ENCODE results near the gene C18orf54. TPM values are rescaled to one million over a fixed set of nuclear protein-coding genes. Genes with fewer than 3 reads are reported as not detected.

The C18orf54 gene
- total and polyA plus RNA-seq, 2 donors from 2014 or later = 0.65 to 3.1 TPM

- DNase-seq (no peak), FAIRE-seq (no peak)
- Histone ChIP-seq H3K27ac (ENCODE audit: low read depth in 2 of 2, low read length in 2 of 2) (no peak overlapping the region), H3K4me1 (ENCODE audit: control insufficient read depth in 2 of 3, insufficient read depth in 2 of 3, low read depth in 1 of 3, low read length in 3 of 3) (no peaks in the 10 kb centered on the region), H3K9ac (ENCODE audit: low read length in 3 of 3) (no peak overlapping the region), H3K9me3 (ENCODE audit: control insufficient read depth in 2 of 3, insufficient read depth in 1 of 3, low read length in 3 of 3) (no peaks in the 10 kb centered on the region), H3K36me3 (ENCODE audit: control insufficient read depth in 2 of 3, insufficient read depth in 3 of 3, low read length in 3 of 3) (no peaks in the 10 kb centered on the region), H3K27me3 (ENCODE audit: control insufficient read depth, insufficient read depth, low read length) (no peaks in the 10 kb centered on the region), H3K4me3 (ENCODE audit: low read length in 3 of 3) (no peak overlapping the region)
- no peak for TF ChIP-seq CTCF (IDR thresholded peaks at IDR 0.05; ENCODE audit: borderline replicate concordance, extremely low read depth, insufficient read depth)
- intact Hi-C loops (cut with DNase I) = no loop called here
Measured at GRCh38 chr18:54390838-54391237, 33.1 kb downstream of the C18orf54 start.

DNA sequence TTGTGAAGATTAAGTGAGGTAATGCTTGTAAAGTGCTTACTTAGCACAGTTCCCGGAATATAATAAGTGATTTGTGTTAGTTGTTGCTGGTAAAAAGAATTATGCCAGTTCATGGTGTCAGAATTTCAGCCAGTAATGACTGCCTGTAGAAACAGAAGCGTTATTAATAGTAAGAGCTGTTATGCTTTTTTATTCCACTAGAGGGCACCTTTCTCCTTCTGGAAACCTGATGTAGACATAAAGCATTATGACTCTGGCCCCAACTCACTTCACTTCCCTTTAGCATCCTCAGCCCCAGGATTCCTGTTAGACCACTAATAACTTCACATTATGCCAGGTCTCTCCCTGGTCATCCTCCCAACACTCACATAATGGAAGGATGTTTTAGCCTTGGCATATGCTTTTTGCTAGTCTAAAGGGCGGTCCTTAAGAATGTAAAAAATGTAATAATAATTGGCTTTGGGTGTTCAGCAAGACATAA, 34.9 kb downstream of the C18orf54 start:
- DNase-seq (peak in 2 of 5 donors; percentile 74 to 77), FAIRE-seq (peak; percentile 29)
- H3K27ac ChIP-seq (ENCODE audit: low read depth in 2 of 2, low read length in 2 of 2) = no peak overlapping the region
- intact Hi-C loops (cut with DNase I) = no loop called here
- H3K4me3 ChIP-seq (ENCODE audit: low read length in 3 of 3) = no peak overlapping the region
- no peaks in the 10 kb centered on the region for H3K9me3 ChIP-seq (ENCODE audit: control insufficient read depth in 2 of 3, insufficient read depth in 1 of 3, low read length in 3 of 3)
- H3K36me3 ChIP-seq (ENCODE audit: control insufficient read depth in 2 of 3, insufficient read depth in 3 of 3, low read length in 3 of 3) = no peaks in the 10 kb centered on the region
- H3K27me3 ChIP-seq (ENCODE audit: control insufficient read depth, insufficient read depth, low read length) = no peaks in the 10 kb centered on the region
- peak; percentile 58 for TF ChIP-seq CTCF (IDR thresholded peaks at IDR 0.05; ENCODE audit: borderline replicate concordance, extremely low read depth, insufficient read depth)
- H3K4me1 ChIP-seq (ENCODE audit: control insufficient read depth in 2 of 3, insufficient read depth in 2 of 3, low read depth in 1 of 3, low read length in 3 of 3) = no peaks in the 10 kb centered on the region
- H3K9ac ChIP-seq (ENCODE audit: low read length in 3 of 3) = no peak overlapping the region

- H3K4me3 ChIP-seq (ENCODE audit: low read length in 3 of 3) = no peak overlapping the region
- TF ChIP-seq CTCF (IDR thresholded peaks at IDR 0.05; ENCODE audit: borderline replicate concordance, extremely low read depth, insufficient read depth) = no peak
- intact Hi-C loops (cut with DNase I) = no loop called here
- no peaks in the 10 kb centered on the region for H3K4me1 ChIP-seq (ENCODE audit: control insufficient read depth in 2 of 3, insufficient read depth in 2 of 3, low read depth in 1 of 3, low read length in 3 of 3)
- H3K9ac ChIP-seq (ENCODE audit: low read length in 3 of 3) = no peak overlapping the region
- H3K9me3 ChIP-seq (ENCODE audit: control insufficient read depth in 2 of 3, insufficient read depth in 1 of 3, low read length in 3 of 3) = no peaks in the 10 kb centered on the region
- DNase-seq = no peak
- no peak overlapping the region for H3K27ac ChIP-seq (ENCODE audit: low read depth in 2 of 2, low read length in 2 of 2)
- H3K27me3 ChIP-seq (ENCODE audit: control insufficient read depth, insufficient read depth, low read length) = no peaks in the 10 kb centered on the region
- H3K36me3 ChIP-seq (ENCODE audit: control insufficient read depth in 2 of 3, insufficient read depth in 3 of 3, low read length in 3 of 3) = no peaks in the 10 kb centered on the region
- no peak for FAIRE-seq
Measured at GRCh38 chr18:54393648-54394294, 36.1 kb downstream of the C18orf54 start.

Data from kidney (tissue), 14 donors.